Measurements from ENCODE around the gene GPS1.

DNA sequence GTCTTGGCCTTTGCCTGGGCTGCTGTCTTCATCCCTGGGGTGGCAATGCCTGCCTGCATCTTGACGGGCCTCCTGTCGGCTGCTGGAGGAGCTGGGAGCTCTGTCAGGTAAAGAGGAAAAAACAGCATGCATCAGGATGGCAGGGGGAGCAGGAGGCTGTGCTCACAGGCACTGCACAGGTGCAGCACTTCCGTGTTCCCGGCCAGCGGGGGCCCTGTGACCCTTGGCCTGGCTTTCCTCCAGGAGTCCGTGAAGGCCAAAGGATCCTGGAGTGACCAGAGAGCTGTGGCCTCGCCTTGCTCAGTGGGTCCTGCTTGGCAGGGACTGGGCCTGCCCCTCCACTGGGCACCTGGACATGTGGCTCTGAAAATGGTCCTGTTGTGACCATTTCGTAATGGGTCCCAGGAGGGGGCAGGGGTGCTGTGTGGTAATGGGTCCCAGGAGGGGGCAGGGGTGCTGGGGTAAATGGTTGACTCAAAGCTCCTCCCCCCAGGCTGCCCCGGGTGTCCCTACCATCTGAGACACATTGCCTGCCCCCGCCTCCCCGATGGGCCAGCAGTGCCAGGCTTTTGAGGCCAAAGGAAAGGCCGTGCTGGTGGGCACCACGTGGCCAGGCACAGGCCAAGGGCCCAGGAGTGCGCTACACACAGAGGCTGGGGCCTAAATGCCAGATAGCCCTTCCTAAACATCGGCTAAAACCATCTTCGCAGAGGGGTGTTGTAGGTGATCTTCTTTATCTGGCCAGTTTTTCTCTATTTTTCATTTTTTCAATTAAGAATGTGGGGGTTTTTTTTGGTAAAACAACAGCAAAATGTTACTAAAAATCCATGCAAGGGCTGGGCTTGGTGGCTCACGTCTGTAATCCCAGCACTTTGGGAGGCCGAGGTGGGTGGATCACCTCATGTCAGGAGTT lies 50.3 kb downstream of the GPS1 start:
- TF ChIP-seq, protein P1, sequence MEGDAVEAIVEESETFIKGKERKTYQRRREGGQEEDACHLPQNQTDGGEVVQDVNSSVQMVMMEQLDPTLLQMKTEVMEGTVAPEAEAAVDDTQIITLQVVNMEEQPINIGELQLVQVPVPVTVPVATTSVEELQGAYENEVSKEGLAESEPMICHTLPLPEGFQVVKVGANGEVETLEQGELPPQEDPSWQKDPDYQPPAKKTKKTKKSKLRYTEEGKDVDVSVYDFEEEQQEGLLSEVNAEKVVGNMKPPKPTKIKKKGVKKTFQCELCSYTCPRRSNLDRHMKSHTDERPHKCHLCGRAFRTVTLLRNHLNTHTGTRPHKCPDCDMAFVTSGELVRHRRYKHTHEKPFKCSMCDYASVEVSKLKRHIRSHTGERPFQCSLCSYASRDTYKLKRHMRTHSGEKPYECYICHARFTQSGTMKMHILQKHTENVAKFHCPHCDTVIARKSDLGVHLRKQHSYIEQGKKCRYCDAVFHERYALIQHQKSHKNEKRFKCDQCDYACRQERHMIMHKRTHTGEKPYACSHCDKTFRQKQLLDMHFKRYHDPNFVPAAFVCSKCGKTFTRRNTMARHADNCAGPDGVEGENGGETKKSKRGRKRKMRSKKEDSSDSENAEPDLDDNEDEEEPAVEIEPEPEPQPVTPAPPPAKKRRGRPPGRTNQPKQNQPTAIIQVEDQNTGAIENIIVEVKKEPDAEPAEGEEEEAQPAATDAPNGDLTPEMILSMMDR (IDR thresholded peaks at IDR 0.05; ENCODE audit: low read length) = no peak
- no peak for TF ChIP-seq EZH2 (IDR thresholded peaks at IDR 0.05; ENCODE audit: borderline replicate concordance, low read length)
